Kidney epithelial cell (primary cell): ENCODE data around the gene ACO1. TPM values are rescaled to one million over a fixed set of nuclear protein-coding genes. Genes with fewer than 3 reads are reported as not detected.

ENCODE experiments used
- DNase-seq: peaks from one replicate; pipeline ENCODE4 v3.0.0-alpha.2; 2010; ENCODE audit warnings: low read depth
- H3K27me3 ChIP-seq: 2 replicates; pipeline ENCODE4 v1.6.0; 2011; ENCODE audit warnings: low read length; ENCODE audit not compliant: control insufficient read depth, insufficient read depth
- H3K36me3 ChIP-seq: 2 replicates; pipeline ENCODE4 v1.5.1; 2011; ENCODE audit warnings: low read length; ENCODE audit not compliant: control insufficient read depth, insufficient read depth
- H3K4me3 ChIP-seq: 2 replicates; pipeline ENCODE4 v1.5.1; 2011; ENCODE audit warnings: low read depth, mild to moderate bottlenecking, control low read depth, low read length
- CTCF ChIP-seq: IDR thresholded peaks from 2 replicates; pipeline ENCODE4 v1.5.1; 2011; ENCODE audit warnings: mild to moderate bottlenecking, moderate library complexity, low read length, control low read depth, inconsistent platforms; ENCODE audit not compliant: insufficient read depth, poor library complexity, severe bottlenecking
- total RNA-seq: library from RNA; depleted of rRNA; stranded (reverse); fragments of >200 nt; gene quantifications from 2 replicates; pipeline ENCODE4 v1.2.3, GENCODE V29; 2015

ACO1 gene
- total RNA-seq, 1 donor from 2014 or later: 39.1 TPM

GRCh38 chr9:32486839-32487562, 102.6 kb downstream of the ACO1 start:
- no peak for TF ChIP-seq CTCF
- H3K36me3 ChIP-seq: no peaks in the 10 kb centered on the region
- no peak for DNase-seq

GRCh38 chr9:32487981-32488380, 103.5 kb downstream of the ACO1 start:
- no peak for DNase-seq
- TF ChIP-seq CTCF: no peak
- no peak overlapping the region for H3K4me3 ChIP-seq
- H3K36me3 ChIP-seq: peaks cover 3% of the 10 kb centered on the region
- H3K27me3 ChIP-seq: no peaks in the 10 kb centered on the region

More at GRCh38 chr9:32486839-32487562, 102.6 kb downstream of the ACO1 start:
- Histone ChIP-seq H3K27me3 (no peaks in the 10 kb centered on the region), H3K4me3 (no peak overlapping the region)

GRCh38 chr9:32490601-32491000, 106.2 kb downstream of the ACO1 start:
- no peak for TF ChIP-seq CTCF
- Histone ChIP-seq H3K27me3 (no peaks in the 10 kb centered on the region), H3K36me3 (peaks cover 3% of the 10 kb centered on the region), H3K4me3 (no peak overlapping the region)
- DNase-seq: no peak

GRCh38 chr9:32497921-32498320, 113.5 kb downstream of the ACO1 start:
- TF ChIP-seq CTCF: no peak
- Histone ChIP-seq H3K27me3 (no peaks in the 10 kb centered on the region), H3K4me3 (no peak overlapping the region), H3K36me3 (no peaks in the 10 kb centered on the region)
- DNase-seq: no peak

- no peaks in the 10 kb centered on the region for H3K27me3 ChIP-seq
- TF ChIP-seq CTCF: no peak
- DNase-seq: peak; percentile 54
- no peaks in the 10 kb centered on the region for H3K36me3 ChIP-seq
- H3K4me3 ChIP-seq: no peak overlapping the region
Measured at GRCh38 chr9:32500768-32501167, 116.3 kb downstream of the ACO1 start.

- Histone ChIP-seq H3K4me3 (no peak overlapping the region), H3K36me3 (no peaks in the 10 kb centered on the region), H3K27me3 (no peaks in the 10 kb centered on the region)
- no peak for DNase-seq
- no peak for TF ChIP-seq CTCF
Measured at GRCh38 chr9:32501868-32502267, 117.4 kb downstream of the ACO1 start.
